Measurements from ENCODE around the gene SORCS1. TPM values are rescaled to one million over a fixed set of nuclear protein-coding genes. Genes with fewer than 3 reads are reported as not detected.

SORCS1 gene
- total RNA-seq, 1 experiment from 2014 or later: 48.9 TPM

DNA sequence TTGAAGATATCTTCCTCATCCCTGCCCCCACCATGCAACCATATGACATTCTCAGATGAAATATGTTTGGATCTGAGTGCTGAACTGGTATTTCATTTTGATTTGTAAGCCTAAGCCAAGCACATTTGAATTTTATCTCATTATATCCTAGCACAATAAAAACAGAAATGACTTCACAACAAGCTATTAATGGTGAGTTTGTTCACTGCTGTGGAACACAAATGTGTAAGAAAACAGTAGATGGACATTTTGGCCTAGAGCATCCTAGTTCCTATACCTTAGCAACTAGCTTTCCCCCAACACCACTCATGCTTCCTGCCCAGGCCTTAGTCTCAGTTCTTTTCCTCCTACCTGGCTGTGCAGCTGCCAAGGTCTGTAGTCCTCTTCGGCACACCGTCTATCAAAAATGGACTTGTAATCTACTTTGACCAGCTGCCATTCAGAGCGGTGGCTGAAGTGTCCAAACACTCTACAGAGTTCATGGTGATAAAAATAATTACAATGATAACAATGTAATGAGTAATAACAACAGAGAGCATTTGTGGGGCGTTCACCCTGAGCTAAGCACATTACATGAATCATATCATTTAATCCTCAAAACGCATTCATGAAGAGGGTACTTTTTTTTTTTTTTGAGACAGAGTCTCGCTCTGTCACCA lies 491.9 kb downstream of the SORCS1 start:
- Histone ChIP-seq H3K27me3 (no peaks in the 10 kb centered on the region), H3K36me3 (peaks cover 28% of the 10 kb centered on the region), H3K9me3 (replicated peaks) (no peaks in the 10 kb centered on the region), H3K4me1 (no peaks in the 10 kb centered on the region), H3K4me3 (no peak overlapping the region), H3K27ac (no peak overlapping the region)
- no peak for DNase-seq

DNA sequence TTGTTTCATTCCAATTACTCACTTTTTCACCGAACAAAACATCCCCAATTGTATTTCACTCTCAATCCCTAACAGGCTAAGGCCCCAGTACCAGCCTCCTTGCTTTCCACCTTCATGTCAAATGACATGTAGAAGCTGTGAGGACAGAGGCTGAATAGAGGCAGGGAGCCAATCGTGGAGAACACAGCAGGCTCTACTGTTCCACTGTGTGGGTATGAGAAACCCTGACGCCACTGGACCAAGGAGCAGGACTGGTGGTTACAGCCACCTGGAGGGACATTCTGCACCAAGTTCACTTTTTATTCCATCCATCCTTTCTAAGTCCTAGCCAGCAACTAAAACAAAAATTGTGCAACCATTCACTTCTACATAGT lies 502.8 kb downstream of the SORCS1 start:
- Histone ChIP-seq H3K27me3 (no peaks in the 10 kb centered on the region), H3K36me3 (peaks cover 15% of the 10 kb centered on the region)
- DNase-seq: no peak

DNA sequence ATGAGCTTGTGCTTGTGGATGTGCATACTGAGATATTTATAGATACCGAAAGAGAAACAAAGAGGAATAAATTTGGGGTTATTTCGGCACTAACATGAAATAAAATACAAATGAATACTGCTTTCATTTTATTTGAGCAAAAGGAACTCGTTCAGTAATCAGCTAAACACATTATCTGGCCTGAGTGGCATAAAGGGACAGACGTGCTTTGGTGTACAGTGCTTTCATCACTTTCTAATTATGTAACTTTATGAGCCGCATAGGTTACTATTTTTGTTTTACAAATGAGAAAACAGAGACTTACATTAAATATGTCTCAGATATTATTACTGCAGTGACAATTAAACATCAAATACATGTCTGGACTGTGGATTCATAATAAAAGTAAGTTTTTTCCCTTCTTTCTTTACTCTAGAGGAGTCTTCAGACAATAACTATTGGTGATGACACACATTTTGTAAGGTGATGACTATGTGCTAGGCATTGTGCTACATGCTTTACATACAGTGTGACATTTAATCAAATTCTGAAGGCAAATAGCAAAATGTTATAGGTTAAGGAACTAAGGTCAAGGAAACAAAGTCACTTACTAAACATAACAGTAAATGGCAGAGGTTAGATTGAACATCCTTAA lies 503.3 kb downstream of the SORCS1 start:
- Histone ChIP-seq H3K36me3 (peaks cover 14% of the 10 kb centered on the region), H3K4me3 (no peak overlapping the region), H3K27ac (no peak overlapping the region), H3K4me1 (no peaks in the 10 kb centered on the region), H3K27me3 (no peaks in the 10 kb centered on the region), H3K9me3 (replicated peaks) (no peaks in the 10 kb centered on the region; the same call in 1 of the 2 replicates)
- no peak for DNase-seq

More for the DNA sequence above, 502.8 kb downstream of the SORCS1 start:
- Histone ChIP-seq H3K4me1 (no peaks in the 10 kb centered on the region), H3K9me3 (replicated peaks) (no peaks in the 10 kb centered on the region; the same call in 1 of the 2 replicates), H3K4me3 (no peak overlapping the region), H3K27ac (no peak overlapping the region)

DNA sequence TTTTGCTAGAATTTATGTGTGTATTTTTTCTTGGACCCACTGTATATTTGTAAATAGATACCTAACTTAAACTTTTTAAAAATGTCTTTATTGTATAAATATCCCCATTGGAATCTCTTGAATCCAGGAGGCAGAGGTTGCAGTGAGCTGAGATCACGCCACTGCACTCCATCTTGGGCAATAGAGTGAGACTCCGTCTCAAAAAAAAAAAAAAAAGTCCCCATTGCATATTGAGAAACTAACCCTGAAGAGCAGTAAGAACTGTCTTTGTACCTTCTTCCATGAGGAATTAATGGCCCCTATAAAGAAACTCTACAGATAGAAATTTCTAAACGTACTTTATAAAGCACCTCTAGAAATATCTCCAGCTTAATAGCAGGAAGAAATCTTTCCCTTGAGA lies 504.0 kb downstream of the SORCS1 start:
- H3K27ac ChIP-seq: no peak overlapping the region
- H3K9me3 ChIP-seq (replicated peaks): no peaks in the 10 kb centered on the region; the same call in 1 of the 2 replicates
- DNase-seq: no peak
- H3K36me3 ChIP-seq: peaks cover 9% of the 10 kb centered on the region
- H3K4me3 ChIP-seq: no peak overlapping the region
- H3K4me1 ChIP-seq: no peaks in the 10 kb centered on the region
- H3K27me3 ChIP-seq: no peaks in the 10 kb centered on the region

DNA sequence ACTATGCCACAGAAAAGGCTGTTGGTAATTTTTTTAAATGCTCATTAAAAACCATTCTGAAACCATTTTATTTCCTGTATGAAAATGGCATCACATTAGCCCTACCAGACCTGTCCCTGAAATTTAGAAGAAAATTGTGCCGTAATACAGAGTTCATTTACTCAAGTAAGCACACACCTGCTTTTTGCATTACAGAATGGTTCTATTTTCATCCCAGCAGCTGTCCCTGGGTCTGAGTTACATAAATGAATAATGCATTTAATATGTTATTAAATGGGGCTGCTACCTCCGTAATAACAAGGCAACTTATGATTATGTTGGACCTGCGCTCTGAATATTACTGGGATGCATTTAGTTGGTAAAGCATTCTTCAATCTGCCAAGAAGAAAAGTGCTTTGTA lies 508.9 kb downstream of the SORCS1 start:
- Histone ChIP-seq H3K36me3 (peaks cover 3% of the 10 kb centered on the region; the same call in 1 of the 2 replicates), H3K4me1 (no peaks in the 10 kb centered on the region), H3K27me3 (no peaks in the 10 kb centered on the region), H3K9me3 (replicated peaks) (no peaks in the 10 kb centered on the region), H3K27ac (no peak overlapping the region), H3K4me3 (no peak overlapping the region)
- DNase-seq: peak in 1 of 2 experiments; percentile 5

DNA sequence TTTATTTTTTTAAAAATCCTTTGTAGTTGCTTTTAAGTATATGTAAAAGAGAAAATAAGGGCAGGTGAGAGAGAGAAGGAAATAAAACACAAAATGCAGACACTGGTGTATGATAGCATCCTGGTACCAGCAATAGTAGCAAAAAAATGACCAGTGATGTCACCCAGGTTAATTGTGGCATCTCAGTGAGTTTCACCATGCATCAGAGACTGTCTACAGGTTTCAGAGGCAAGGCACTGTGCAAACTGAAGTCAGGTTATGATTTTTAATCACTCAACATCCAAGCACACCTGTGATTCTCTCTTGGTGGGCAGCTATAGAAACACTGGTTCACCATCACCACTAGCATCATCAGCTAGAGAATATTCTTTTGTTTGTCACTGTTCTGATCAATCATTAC lies 509.3 kb downstream of the SORCS1 start:
- peaks cover 3% of the 10 kb centered on the region; the same call in 1 of the 2 replicates for H3K36me3 ChIP-seq
- no peaks in the 10 kb centered on the region for H3K4me1 ChIP-seq
- H3K9me3 ChIP-seq (replicated peaks): no peaks in the 10 kb centered on the region
- no peak for DNase-seq
- H3K27me3 ChIP-seq: no peaks in the 10 kb centered on the region
- no peak overlapping the region for H3K4me3 ChIP-seq
- no peak overlapping the region for H3K27ac ChIP-seq

DNA sequence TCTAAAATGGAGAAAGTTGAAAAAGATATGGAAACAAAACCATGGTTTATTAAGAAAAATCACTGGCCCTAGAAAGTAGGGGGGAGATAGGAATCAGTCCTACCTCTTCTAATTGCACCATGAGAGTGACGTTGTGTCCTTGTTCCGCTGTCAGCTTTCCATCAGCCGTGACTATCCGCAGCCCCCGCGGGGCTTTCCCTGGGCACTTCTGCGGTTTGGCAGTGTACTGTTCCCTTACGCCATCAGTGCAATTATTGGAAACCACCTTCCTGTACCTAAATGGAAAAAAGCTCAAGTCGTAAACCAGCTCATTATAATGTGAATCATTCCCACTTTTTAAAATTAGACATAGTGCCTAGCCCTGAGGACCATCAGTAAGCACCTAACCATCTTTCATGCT lies 512.2 kb downstream of the SORCS1 start:
- H3K4me3 ChIP-seq: no peak overlapping the region
- no peaks in the 10 kb centered on the region for H3K4me1 ChIP-seq
- H3K27me3 ChIP-seq: no peaks in the 10 kb centered on the region
- H3K9me3 ChIP-seq (replicated peaks): no peaks in the 10 kb centered on the region
- DNase-seq: no peak
- no peak overlapping the region for H3K27ac ChIP-seq
- H3K36me3 ChIP-seq: peaks cover 3% of the 10 kb centered on the region; the same call in 1 of the 2 replicates

DNA sequence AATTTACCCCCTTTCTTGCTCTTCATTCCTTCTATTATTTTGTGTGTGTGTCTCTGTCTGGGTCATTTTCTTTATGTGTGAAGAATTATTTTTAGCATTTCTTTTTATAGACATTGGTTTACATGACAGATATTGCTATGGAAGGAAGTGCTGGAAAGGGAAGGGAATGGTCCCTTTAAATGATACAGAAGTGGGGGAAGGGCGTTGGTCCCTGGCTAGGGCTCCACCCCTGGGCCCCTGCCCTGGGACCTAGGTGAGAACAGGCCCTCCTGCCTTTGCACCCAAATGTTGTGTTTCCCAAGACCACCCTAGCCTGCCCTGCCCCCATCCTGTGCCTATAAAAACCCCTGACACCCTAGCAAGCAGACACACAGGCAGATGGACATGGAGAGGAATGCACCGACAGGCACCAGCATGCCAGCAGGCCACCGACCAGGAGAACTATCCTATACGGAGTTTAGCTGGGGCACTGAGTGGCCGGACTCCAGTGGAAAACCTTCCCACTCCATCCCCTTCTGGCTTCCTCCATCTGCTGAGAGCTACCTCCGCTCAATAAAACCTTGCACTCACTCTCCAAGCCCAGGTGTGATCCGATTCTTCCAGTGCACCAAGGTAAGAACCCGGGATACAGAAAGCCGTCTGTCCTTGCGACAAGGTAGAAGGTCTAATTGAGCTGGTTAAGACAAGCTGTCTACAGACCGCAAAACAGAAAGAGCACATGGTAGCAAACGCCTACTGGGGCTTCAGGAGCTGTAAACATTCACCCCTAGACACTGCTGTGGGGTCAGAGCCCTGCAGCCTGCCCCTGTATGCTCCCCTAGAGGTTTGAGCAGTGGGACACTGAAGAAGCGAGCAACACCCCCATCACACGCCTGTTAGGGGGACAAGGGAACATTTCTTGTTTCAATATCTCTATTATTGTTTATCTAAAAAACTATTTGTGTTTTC lies 515.7 kb downstream of the SORCS1 start:
- no peak overlapping the region for H3K27ac ChIP-seq
- no peak for DNase-seq

DNA sequence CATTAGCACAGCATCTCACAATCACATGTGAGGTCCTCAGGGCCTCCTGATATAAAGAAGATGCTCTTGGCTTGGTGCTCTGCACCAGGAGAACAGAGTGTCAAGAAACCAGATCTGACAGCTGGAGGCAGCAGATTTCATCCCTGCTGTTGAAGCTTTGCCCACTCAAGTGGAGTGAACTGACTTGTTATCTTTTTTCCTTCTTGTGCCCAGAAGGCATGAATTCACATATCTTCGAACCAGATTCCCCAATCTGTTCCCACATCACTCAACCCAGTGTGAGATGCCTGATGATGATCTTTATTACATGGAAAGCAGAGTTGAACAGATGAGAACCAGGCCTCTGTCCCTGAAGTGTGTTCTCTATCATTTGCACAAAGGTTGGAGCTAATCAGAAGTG lies 521.0 kb downstream of the SORCS1 start:
- no peak for DNase-seq
- peaks cover 5% of the 10 kb centered on the region for H3K36me3 ChIP-seq
- H3K27ac ChIP-seq: no peak overlapping the region

More for the DNA sequence above, 515.7 kb downstream of the SORCS1 start:
- H3K9me3 ChIP-seq (replicated peaks): no peaks in the 10 kb centered on the region
- peaks cover 9% of the 10 kb centered on the region for H3K36me3 ChIP-seq
- H3K4me3 ChIP-seq: no peak overlapping the region
- H3K4me1 ChIP-seq: no peaks in the 10 kb centered on the region
- no peaks in the 10 kb centered on the region for H3K27me3 ChIP-seq

DNA sequence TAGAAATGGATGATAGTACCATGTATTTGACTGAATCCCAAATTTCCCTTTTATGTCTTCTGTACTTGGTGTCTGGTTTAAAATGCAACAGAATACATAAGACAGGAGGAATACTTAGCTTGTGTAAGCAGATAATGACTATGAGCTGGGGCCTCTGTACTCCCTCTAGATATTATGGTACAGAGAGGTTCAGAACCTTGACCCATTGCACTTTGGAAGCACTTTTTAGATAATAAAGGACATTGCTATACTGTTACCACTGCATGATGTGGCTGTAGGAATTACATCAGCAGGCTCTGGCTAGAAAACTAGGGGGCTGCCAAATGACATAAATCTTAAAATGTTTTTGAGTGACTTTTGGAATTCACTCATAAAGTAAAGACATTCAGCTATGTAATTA lies 526.6 kb downstream of the SORCS1 start:
- Histone ChIP-seq H3K4me1 (no peaks in the 10 kb centered on the region), H3K4me3 (no peak overlapping the region), H3K27ac (no peak overlapping the region), H3K9me3 (replicated peaks) (no peaks in the 10 kb centered on the region), H3K36me3 (no peaks in the 10 kb centered on the region; the same call in 1 of the 2 replicates), H3K27me3 (no peaks in the 10 kb centered on the region)
- DNase-seq: no peak

More for the DNA sequence above, 521.0 kb downstream of the SORCS1 start:
- Histone ChIP-seq H3K4me1 (no peaks in the 10 kb centered on the region), H3K9me3 (replicated peaks) (no peaks in the 10 kb centered on the region), H3K4me3 (no peak overlapping the region), H3K27me3 (no peaks in the 10 kb centered on the region)

DNA sequence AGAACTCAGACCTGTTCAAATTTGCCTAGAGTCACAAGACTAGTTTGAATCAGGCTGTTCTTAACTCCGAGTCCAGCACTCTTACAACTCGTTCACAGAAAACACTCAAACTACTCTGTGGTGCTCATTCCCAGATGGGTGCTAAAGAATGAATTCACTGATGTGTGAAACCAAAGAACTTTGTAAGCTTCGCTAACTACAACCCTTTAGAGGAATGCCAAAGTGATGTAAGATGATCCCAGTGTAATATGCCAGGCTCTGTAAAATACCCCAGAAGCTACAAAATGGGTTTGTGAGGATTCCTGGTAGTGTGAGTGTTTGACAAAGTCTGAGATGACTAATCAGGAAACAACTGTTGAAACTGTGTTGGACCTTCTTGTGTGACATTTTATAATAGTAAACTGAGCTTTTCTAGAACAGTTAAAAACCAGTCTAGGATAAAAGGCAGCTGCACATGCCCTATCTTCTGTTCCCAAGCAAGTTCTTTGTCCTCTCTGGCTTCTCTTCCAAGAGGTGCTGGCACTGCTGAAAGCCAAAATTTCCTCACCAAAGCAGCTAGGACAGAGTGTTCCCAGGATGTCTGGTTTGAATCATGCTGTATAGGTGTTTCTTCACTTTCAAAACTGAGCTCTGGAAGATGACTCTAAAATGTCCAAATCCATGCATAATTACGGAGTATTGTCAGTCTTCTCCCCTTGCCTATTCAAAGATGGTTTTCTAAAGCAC lies 527.6 kb downstream of the SORCS1 start:
- no peaks in the 10 kb centered on the region for H3K4me1 ChIP-seq
- DNase-seq: peak in 1 of 2 experiments; percentile 13

DNA sequence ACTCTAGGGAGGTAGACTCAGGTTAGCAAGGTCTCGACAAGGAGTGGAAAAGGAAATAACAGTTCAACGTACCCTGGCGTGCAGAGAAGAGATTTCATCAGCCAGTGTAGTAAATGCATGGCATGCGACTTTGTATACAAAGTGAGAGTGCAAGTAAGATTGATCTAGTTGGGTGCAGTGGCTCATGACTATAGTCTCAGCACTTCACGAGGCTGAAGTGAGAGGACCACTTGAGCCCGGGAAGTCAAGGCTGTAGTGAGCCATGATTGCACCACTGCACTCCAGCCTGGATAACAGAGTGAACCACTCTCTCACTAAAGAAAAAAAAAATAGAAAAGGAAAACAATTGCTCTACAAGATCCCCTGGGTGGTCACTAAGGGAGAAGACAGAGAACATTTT lies 528.6 kb downstream of the SORCS1 start:
- Histone ChIP-seq H3K27ac (no peak overlapping the region), H3K27me3 (no peaks in the 10 kb centered on the region), H3K4me3 (no peak overlapping the region), H3K36me3 (peaks cover 2% of the 10 kb centered on the region; the same call in 1 of the 2 replicates), H3K9me3 (replicated peaks) (no peaks in the 10 kb centered on the region), H3K4me1 (no peaks in the 10 kb centered on the region)
- no peak for DNase-seq

More for the DNA sequence above, 527.6 kb downstream of the SORCS1 start:
- Histone ChIP-seq H3K27me3 (no peaks in the 10 kb centered on the region), H3K9me3 (replicated peaks) (no peaks in the 10 kb centered on the region), H3K36me3 (peaks cover 2% of the 10 kb centered on the region; the same call in 1 of the 2 replicates), H3K27ac (no peak overlapping the region), H3K4me3 (no peak overlapping the region)

DNA sequence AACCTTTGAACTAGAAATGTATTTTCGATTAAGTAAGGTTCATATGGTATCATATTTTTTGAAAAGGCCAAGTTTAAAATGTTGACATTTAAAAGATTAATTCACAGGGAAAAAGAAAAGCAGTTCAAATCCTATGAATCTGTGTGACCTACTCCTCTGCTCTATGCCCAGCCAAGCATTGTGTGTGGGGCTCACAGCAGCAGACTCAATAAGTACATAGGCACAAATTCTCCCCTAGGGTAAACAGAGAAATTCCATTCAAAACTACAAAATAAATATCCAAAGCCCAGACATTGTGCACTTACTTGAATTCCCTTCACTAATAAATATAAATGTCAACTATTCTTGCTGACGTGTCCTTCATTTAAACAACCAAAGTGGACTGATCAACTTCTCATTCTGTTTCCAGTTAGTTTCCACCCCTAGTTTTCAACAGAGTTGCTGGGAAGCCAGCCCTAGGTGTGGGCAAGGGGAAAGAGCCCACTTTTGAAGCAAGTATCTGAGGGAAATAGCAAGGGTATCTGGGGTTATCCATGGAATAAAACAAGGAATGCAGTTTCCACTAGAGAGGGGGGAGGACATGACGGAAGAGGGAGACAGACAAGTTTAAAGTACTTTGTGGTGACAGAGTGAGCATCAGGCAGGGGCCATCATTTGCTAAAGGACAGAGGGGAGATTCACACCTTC lies 533.3 kb downstream of the SORCS1 start:
- Histone ChIP-seq H3K27ac (no peak overlapping the region), H3K9me3 (replicated peaks) (no peaks in the 10 kb centered on the region)
- no peak for DNase-seq

DNA sequence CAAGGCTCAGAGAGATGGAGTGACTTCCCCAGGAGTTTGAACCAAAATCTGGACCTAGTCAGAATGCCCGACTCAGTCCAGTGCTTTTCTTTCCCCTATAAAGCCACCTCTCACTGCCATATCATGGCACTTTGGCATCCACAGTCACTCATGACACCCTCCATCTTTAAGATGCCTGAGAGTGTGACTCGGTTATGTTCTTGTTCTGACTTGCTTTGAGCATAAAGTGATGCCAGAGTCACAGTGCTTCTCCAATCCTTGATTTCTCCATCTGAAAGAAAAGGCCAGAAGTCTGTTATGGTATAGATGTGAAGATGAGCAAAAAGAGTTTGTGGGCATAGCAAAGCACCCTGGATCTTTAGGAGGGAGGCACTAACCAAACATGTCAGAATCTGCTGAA lies 538.1 kb downstream of the SORCS1 start:
- no peak for DNase-seq
- Histone ChIP-seq H3K4me3 (no peak overlapping the region), H3K9me3 (replicated peaks) (no peaks in the 10 kb centered on the region), H3K27ac (no peak overlapping the region), H3K36me3 (peaks cover 12% of the 10 kb centered on the region), H3K27me3 (no peaks in the 10 kb centered on the region), H3K4me1 (no peaks in the 10 kb centered on the region)

More for the DNA sequence above, 533.3 kb downstream of the SORCS1 start:
- Histone ChIP-seq H3K4me3 (no peak overlapping the region), H3K36me3 (peaks cover 11% of the 10 kb centered on the region; the same call in 1 of the 2 replicates), H3K4me1 (no peaks in the 10 kb centered on the region), H3K27me3 (no peaks in the 10 kb centered on the region)

Measured in SJCRH30 (cell line).